Transverse colon (tissue), 4 donors: ENCODE data around the gene NLRC5. TPM values are rescaled to one million over a fixed set of nuclear protein-coding genes. Genes with fewer than 3 reads are reported as not detected.
"Not testable (repeated sequence)": the region's sequence is repeated elsewhere in the genome, so short reads cannot be mapped to it uniquely, and the experiment has no call there.

Experiments used
- DNase-seq: peaks from one replicate; pipeline ENCODE4 v3.0.0-alpha.2; 2019
- H3K27ac ChIP-seq, 4 donors: fragments of 200-600 bp; sonication (generic); 2 replicates each; pipeline ENCODE4 v1.5.1; 2016 to 2018; ENCODE audit warnings: inconsistent platforms in 4 of 4
- H3K27me3 ChIP-seq: fragments of 200-600 bp; sonication (generic); 2 replicates; pipeline ENCODE4 v1.5.1; 2017; ENCODE audit warnings: inconsistent platforms
- H3K36me3 ChIP-seq, 4 donors: fragments of 200-600 bp; sonication (generic); 2 replicates each; pipeline ENCODE4 v1.5.1; 2017 to 2019; ENCODE audit warnings: inconsistent platforms in 4 of 4
- H3K4me1 ChIP-seq, 4 donors: fragments of 200-600 bp; sonication (generic); 2 replicates each; pipeline ENCODE4 v1.5.1; 2017 to 2020; ENCODE audit warnings: inconsistent platforms in 4 of 4
- H3K4me3 ChIP-seq, 4 donors: fragments of 200-600 bp; sonication (generic); 1 replicate in 1 of 4; 2 replicates in 3 of 4; pipeline versions ENCODE4 v1.5.1 to v1.6.1; 2017 to 2019; ENCODE audit warnings: inconsistent platforms in 4 of 4
- H3K9me3 ChIP-seq, 2 donors: fragments of 200-600 bp; sonication (generic); 2 replicates each; pipeline ENCODE4 v1.5.1; 2017 to 2019; ENCODE audit warnings: inconsistent platforms in 2 of 2
- CTCF ChIP-seq, 5 experiments: fragments of 200-600 bp in 3 of 5; fragments of 450-650 bp in 2 of 5; sonication (generic) in 3 of 5; IDR thresholded peaks; 1 replicate in 2 of 5; 2 replicates in 3 of 5; pipeline ENCODE4 v1.5.1; 2016 to 2017; ENCODE audit warnings: antibody characterized with exemption in 5 of 5, inconsistent platforms in 3 of 5, mild to moderate bottlenecking in 2 of 5, moderate library complexity in 1 of 5
- EP300 ChIP-seq: sonication (generic); formaldehyde crosslinking; IDR thresholded peaks from one replicate; pipeline ENCODE4 v1.6.1; 2017; ENCODE audit warnings: antibody characterized with exemption, low read depth
- POLR2A ChIP-seq: fragments of 450-650 bp; IDR thresholded peaks from one replicate; pipeline ENCODE4 v1.6.1; 2016; ENCODE audit warnings: antibody characterized with exemption, mild to moderate bottlenecking, moderate library complexity
- POLR2AphosphoS5 ChIP-seq, 3 donors: sonication (generic); formaldehyde crosslinking; IDR thresholded peaks; one replicate each; pipeline ENCODE4 v1.6.1; 2016; ENCODE audit warnings: antibody characterized with exemption in 3 of 3
- whole genome bisulfite sequencing, 2 donors: methylation state at CpG; one replicate each; pipeline ENCODE4 v1.1.5; 2018; ENCODE audit warnings: low coverage in 1 of 2; 5-methylcytosine and 5-hydroxymethylcytosine counted together
- in situ Hi-C, 4 donors: fragments of 200-750 bp; cut with MboI; loops; one replicate each; pipeline versions ENCODE4 v1.15.0 to v1.15.1; 2017; ENCODE audit warnings: low sequenced_read_pairs in 3 of 4, low pct_ligation_motif_present in 1 of 4, low pct_unique_long_range_greater_than_20kb in 1 of 4
- intact Hi-C: fragments of 100-400 bp; cut with DNase I; formaldehyde crosslinking; loops from one replicate; pipeline ENCODE4 v1.15.1; 2023; ENCODE audit warnings: low total_unique reads
- total RNA-seq, 4 donors: library from RNA; depleted of rRNA; stranded (reverse); fragments of >200 nt; gene quantifications; one replicate each; pipeline ENCODE4 v1.1.0, GENCODE V29; 2016

The NLRC5 gene
- total RNA-seq, 4 donors from 2014 or later = 59.4 to 171 (median 73.6) TPM

- no peaks in the 10 kb centered on the region for H3K9me3 ChIP-seq
- H3K36me3 ChIP-seq = no peaks in the 10 kb centered on the region
- no peak for DNase-seq
- in situ Hi-C loops (loop anchor here in 3 of 4 donors (10.0 to 25.0 kb wide), 2 partner anchors 74 to 191 kb away; no protein-coding TSS in a partner anchor), intact Hi-C loops (no loop called here)
- no peak overlapping the region for H3K4me3 ChIP-seq
- H3K4me1 ChIP-seq = peaks cover 0 to 3% (median 0%) of the 10 kb centered on the region in 4 donors
- no peaks in the 10 kb centered on the region for H3K27me3 ChIP-seq
- no peak for TF ChIP-seq POLR2AphosphoS5 (IDR thresholded peaks at IDR 0.05)
- TF ChIP-seq CTCF (IDR thresholded peaks at IDR 0.05) = no peak
- TF ChIP-seq EP300 = no peak
- no peak for TF ChIP-seq POLR2A
- 53 to 60% methylated on average over 1 to 8 of the region's 8 CpGs for WGBS, 2 donors
- H3K27ac ChIP-seq = no peak overlapping the region
These were observed 18.2 kb upstream of the NLRC5 start for GRCh38 chr16:56970934-56971767.

- in situ Hi-C loops = loop anchor here in 3 of 4 donors (10.0 to 25.0 kb wide), 2 partner anchors 73 to 191 kb away; no protein-coding TSS in a partner anchor
- WGBS, 2 donors = 95% methylated on average over 3 of the region's 3 CpGs; no CpG with 5 or more reads in 1 of the 2 donors
- H3K4me3 ChIP-seq = no peak overlapping the region
These were observed 17.7 kb upstream of the NLRC5 start for GRCh38 chr16:56971768-56972043.

GRCh38 chr16:56972403-56973293, 16.7 kb upstream of the NLRC5 start:
- in situ Hi-C loops = loop anchor here in 3 of 4 donors (10.0 to 25.0 kb wide), 2 partner anchors 72 to 190 kb away; no protein-coding TSS in a partner anchor
- H3K4me1 ChIP-seq = no peaks in the 10 kb centered on the region
- H3K27ac ChIP-seq = no peak overlapping the region
- no peak for DNase-seq
- intact Hi-C loops = no loop called here
- TF ChIP-seq CTCF (IDR thresholded peaks at IDR 0.05) (no peak), POLR2A (no peak)
- no peaks in the 10 kb centered on the region for H3K36me3 ChIP-seq
- no peak overlapping the region for H3K4me3 ChIP-seq
- 74 to 81% methylated on average over 3 to 18 of the region's 18 CpGs for WGBS, 2 donors
- H3K9me3 ChIP-seq = no peaks in the 10 kb centered on the region
- H3K27me3 ChIP-seq = no peaks in the 10 kb centered on the region

More at GRCh38 chr16:56971768-56972043, 17.7 kb upstream of the NLRC5 start:
- TF ChIP-seq POLR2AphosphoS5 (IDR thresholded peaks at IDR 0.05) = no peak
- no peak for TF ChIP-seq EP300
- TF ChIP-seq POLR2A = no peak
- no peaks in the 10 kb centered on the region for H3K9me3 ChIP-seq
- no peak overlapping the region for H3K27ac ChIP-seq
- intact Hi-C loops = no loop called here
- H3K36me3 ChIP-seq = no peaks in the 10 kb centered on the region
- H3K4me1 ChIP-seq = no peaks in the 10 kb centered on the region
- no peak for DNase-seq
- H3K27me3 ChIP-seq = no peaks in the 10 kb centered on the region

GRCh38 chr16:56973294-56973689, 16.1 kb upstream of the NLRC5 start:
- Histone ChIP-seq H3K4me3 (no peak overlapping the region), H3K9me3 (no peaks in the 10 kb centered on the region), H3K4me1 (no peaks in the 10 kb centered on the region), H3K36me3 (no peaks in the 10 kb centered on the region), H3K27me3 (no peaks in the 10 kb centered on the region), H3K27ac (no peak overlapping the region)
- TF ChIP-seq POLR2A (no peak), CTCF (IDR thresholded peaks at IDR 0.05) (no peak), EP300 (no peak), POLR2AphosphoS5 (IDR thresholded peaks at IDR 0.05) (no peak)
- intact Hi-C loops = no loop called here
- WGBS, 2 donors = 82% methylated on average over 6 to 9 of the region's 9 CpGs
- in situ Hi-C loops = loop anchor here in 3 of 4 donors (10.0 to 25.0 kb wide), 2 partner anchors 72 to 189 kb away; no protein-coding TSS in a partner anchor
- DNase-seq = no peak

GRCh38 chr16:56973899-56974298, 15.5 kb upstream of the NLRC5 start:
- H3K4me3 ChIP-seq, H3K9me3 ChIP-seq, H3K4me1 ChIP-seq, H3K27ac ChIP-seq, intact Hi-C loops, H3K36me3 ChIP-seq, DNase-seq, H3K27me3 ChIP-seq: not testable (repeated sequence)
- 81 to 83% methylated on average over 7 of the region's 7 CpGs for WGBS, 2 donors
- in situ Hi-C loops = loop anchor here in 3 of 4 donors (10.0 to 25.0 kb wide), 2 partner anchors 71 to 188 kb away; no protein-coding TSS in a partner anchor
